A549 (cell line): Measurements from ENCODE around the gene HSPA8. TPM values are rescaled to one million over a fixed set of nuclear protein-coding genes. Genes with fewer than 3 reads are reported as not detected.

Experiments used
- ATAC-seq, 2 experiments: fragments of 200-7000 bp in 1 of 2; fragments of >200 bp in 1 of 2; cut with Nextera tagmentation in 1 of 2; cut with Tn5 transposase in 1 of 2; 3 replicates each; pipeline versions ENCODE4 v1.8.0 to v1.9.1; 2018 to 2020; ENCODE audit warnings: mild to moderate bottlenecking in 1 of 2, moderate library complexity in 1 of 2
- CTCF ChIA-PET: fragments of 300-600 bp; sonication (Branson Sonifier 250); formaldehyde crosslinking; extraction: SDS; loops from one replicate; lab custom pipeline; 2021; ENCODE audit warnings: antibody characterized with exemption, inconsistent platforms; lab: Yijun Ruan, JAX
- POLR2A ChIA-PET: fragments of 350-600 bp; formaldehyde crosslinking; extraction: SDS; loops from one replicate; lab custom pipeline; 2021; ENCODE audit warnings: antibody characterized with exemption, inconsistent platforms; lab: Yijun Ruan, JAX
- DNase-seq, 2 experiments: peaks; one replicate each; pipeline versions ENCODE4 v3.0.0 to v3.0.0-alpha.2; 2011 to 2016; ENCODE audit warnings: low read depth in 1 of 2, low spot score in 1 of 2
- FAIRE-seq: peaks from 2 replicates; lab custom pipeline; 2011; peaks lifted over from hg19 to GRCh38; lab: Jason Lieb, UNC
- H3K27ac ChIP-seq, 2 experiments: fragments of >200 bp; sonication (Bioruptor Twin); formaldehyde crosslinking; 3 replicates each; pipeline ENCODE4 v1.5.1; 2016 to 2017
- H3K4me1 ChIP-seq: fragments of >200 bp; sonication (Bioruptor Twin); formaldehyde crosslinking; 3 replicates; pipeline ENCODE4 v1.6.1; 2016
- H3K4me2 ChIP-seq: fragments of >200 bp; sonication (Bioruptor Twin); formaldehyde crosslinking; 3 replicates; pipeline ENCODE4 v1.6.1; 2016
- H3K4me3 ChIP-seq: fragments of >200 bp; sonication (Bioruptor Twin); formaldehyde crosslinking; 3 replicates; pipeline ENCODE4 v1.5.1; 2016
- H3K9me3 ChIP-seq: fragments of >200 bp; sonication (Bioruptor Twin); formaldehyde crosslinking; 3 replicates; pipeline ENCODE4 v1.6.1; 2016
- BCL3 ChIP-seq: fragments of >200 bp; sonication (Bioruptor Twin); formaldehyde crosslinking; IDR thresholded peaks from 3 replicates; pipeline ENCODE4 v1.6.1; 2016
- BHLHE40 ChIP-seq: IDR thresholded peaks from 2 replicates; pipeline ENCODE4 v1.6.1; 2012; ENCODE audit warnings: low read depth, low read length, inconsistent platforms
- CHD2 ChIP-seq: fragments of 150-350 bp; IDR thresholded peaks from 2 replicates; pipeline ENCODE4 v1.6.1; 2014; ENCODE audit warnings: low read length; ENCODE audit not compliant: partially characterized antibody
- CHD4 ChIP-seq: fragments of 200-600 bp; sonication (generic); IDR thresholded peaks from 2 replicates; pipeline ENCODE4 v1.6.1; 2016; ENCODE audit warnings: antibody characterized with exemption, mild to moderate bottlenecking, borderline replicate concordance
- HDAC2 ChIP-seq: fragments of 200-600 bp; sonication (generic); IDR thresholded peaks from 2 replicates; pipeline ENCODE4 v1.6.1; 2016
- HEYL ChIP-seq: fragments of 250-450 bp; sonication (Bioruptor Pico); IDR thresholded peaks from 2 replicates; pipeline ENCODE4 v1.8.0; 2021; ENCODE audit warnings: mild to moderate bottlenecking, moderate library complexity
- JUNB ChIP-seq: fragments of >200 bp; sonication (Bioruptor Twin); formaldehyde crosslinking; IDR thresholded peaks from 2 replicates; pipeline ENCODE4 v1.6.1; 2016
- NFE2L2 ChIP-seq: fragments of 150-350 bp; conservative IDR thresholded peaks from 2 replicates; pipeline ENCODE4 v1.6.1; 2014; ENCODE audit warnings: low read length
- RAD21 ChIP-seq, 2 experiments: fragments of >200 bp in 1 of 2; sonication (Bioruptor Twin) in 1 of 2; formaldehyde crosslinking in 1 of 2; IDR thresholded peaks in 1 of 2; conservative IDR thresholded peaks in 1 of 2; 2 replicates in 1 of 2; 3 replicates in 1 of 2; pipeline ENCODE4 v1.6.1; 2012 to 2018; ENCODE audit warnings: inconsistent platforms in 1 of 2
- RNF2 ChIP-seq: fragments of 200-600 bp; sonication (generic); IDR thresholded peaks from 2 replicates; pipeline ENCODE4 v1.6.1; 2016; ENCODE audit warnings: low read depth, mild to moderate bottlenecking, antibody characterized with exemption, moderate library complexity, borderline replicate concordance
- SMC3 ChIP-seq: fragments of >200 bp; sonication (Bioruptor Twin); formaldehyde crosslinking; IDR thresholded peaks from 3 replicates; pipeline ENCODE4 v1.6.1; 2018; ENCODE audit warnings: inconsistent platforms
- ZFP36 ChIP-seq: fragments of 450-650 bp; IDR thresholded peaks from 2 replicates; pipeline ENCODE4 v1.6.1; 2014; ENCODE audit warnings: borderline replicate concordance; ENCODE audit not compliant: partially characterized antibody
- WGBS: methylation state at CpG from one replicate; pipeline ENCODE4 v1.1.6; 2017; ENCODE audit errors: missing lambda C conversion rate; 5-methylcytosine and 5-hydroxymethylcytosine counted together
- polyA plus RNA-seq, 4 experiments: library from polyadenylated mRNA; depleted of rRNA in 3 of 4; stranded (reverse); fragments of >200 nt; fragmentation: RNase III in 1 of 4; extraction: RNeasy Plus Mini Kit Qiagen cat#74134 plus additional on column Dnase treatment in 1 of 4; gene quantifications; 2 replicates in 3 of 4; 3 replicates in 1 of 4; pipeline ENCODE4 v1.2.3, GENCODE V29; 2011 to 2017
- TF ChIP-seq, protein P1 (sequence below): fragments of >200 bp; sonication (Bioruptor Twin); formaldehyde crosslinking; IDR thresholded peaks from 3 replicates; pipeline ENCODE4 v1.5.1; 2016
- TF ChIP-seq, protein P2 (sequence below): fragments of 250-450 bp; sonication (Bioruptor Pico); IDR thresholded peaks from 2 replicates; pipeline ENCODE4 v1.5.0; 2021; ENCODE audit warnings: mild to moderate bottlenecking, moderate library complexity, borderline replicate concordance
- TF ChIP-seq, protein P3 (sequence below): fragments of >200 bp; sonication (Bioruptor Twin); formaldehyde crosslinking; IDR thresholded peaks from 2 replicates; pipeline ENCODE4 v1.6.1; 2016

The HSPA8 gene
- polyA plus RNA-seq, 2 of the 4 experiments (the other 2 are of a cell fraction): 1,869 to 2,091 TPM

DNA sequence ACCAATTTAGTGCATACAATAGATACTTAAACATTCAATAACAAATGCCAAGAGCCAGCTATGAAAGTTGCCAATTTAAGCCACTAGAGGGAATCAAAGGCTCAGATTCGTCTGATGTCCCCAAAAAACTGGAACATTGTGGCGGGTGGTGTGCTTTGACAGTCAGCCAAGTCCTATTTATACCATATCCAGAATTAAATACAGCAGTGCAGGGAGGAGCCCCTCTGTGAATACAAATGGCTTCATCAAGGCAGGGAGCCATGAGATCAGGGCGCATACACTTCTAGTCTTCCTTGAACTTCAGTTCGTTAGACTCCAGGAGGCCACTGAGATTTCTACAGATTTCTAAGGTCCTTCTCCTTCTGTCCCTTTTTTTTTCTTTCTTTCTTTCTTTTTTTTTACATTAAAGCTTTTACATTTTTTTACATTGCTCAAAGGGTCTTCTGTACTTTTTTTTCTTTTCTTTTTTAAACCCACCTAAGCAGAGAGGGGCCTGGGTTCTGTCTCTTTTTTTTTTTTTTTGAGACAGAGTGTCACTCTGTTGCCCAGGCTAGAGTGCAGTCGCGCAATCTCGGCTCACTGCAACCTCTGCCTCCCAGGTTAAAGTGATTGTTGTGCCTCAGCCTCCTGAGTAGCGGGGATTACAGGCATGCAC lies 41.5 kb upstream of the HSPA8 start:
- H3K9me3 ChIP-seq: no peaks in the 10 kb centered on the region
- H3K27ac ChIP-seq: no peak overlapping the region
- POLR2A ChIA-PET: interaction anchor here (1.2 to 1.7 kb wide), 2 partner anchors 41 to 144 kb away, joined by 6 to 10 read pairs; partner anchors contain the start of gene HSPA8
- no peak overlapping the region for H3K4me2 ChIP-seq
- TF ChIP-seq SMC3 (peak; percentile 73), RAD21 (conservative IDR thresholded peaks at IDR 0.05 in 1 of 2, IDR thresholded peaks at IDR 0.05 in 1 of 2) (peak; percentile 81 to 83), HEYL (CRISPR knock-in tag) (no peak)
- TF ChIP-seq, protein P1, sequence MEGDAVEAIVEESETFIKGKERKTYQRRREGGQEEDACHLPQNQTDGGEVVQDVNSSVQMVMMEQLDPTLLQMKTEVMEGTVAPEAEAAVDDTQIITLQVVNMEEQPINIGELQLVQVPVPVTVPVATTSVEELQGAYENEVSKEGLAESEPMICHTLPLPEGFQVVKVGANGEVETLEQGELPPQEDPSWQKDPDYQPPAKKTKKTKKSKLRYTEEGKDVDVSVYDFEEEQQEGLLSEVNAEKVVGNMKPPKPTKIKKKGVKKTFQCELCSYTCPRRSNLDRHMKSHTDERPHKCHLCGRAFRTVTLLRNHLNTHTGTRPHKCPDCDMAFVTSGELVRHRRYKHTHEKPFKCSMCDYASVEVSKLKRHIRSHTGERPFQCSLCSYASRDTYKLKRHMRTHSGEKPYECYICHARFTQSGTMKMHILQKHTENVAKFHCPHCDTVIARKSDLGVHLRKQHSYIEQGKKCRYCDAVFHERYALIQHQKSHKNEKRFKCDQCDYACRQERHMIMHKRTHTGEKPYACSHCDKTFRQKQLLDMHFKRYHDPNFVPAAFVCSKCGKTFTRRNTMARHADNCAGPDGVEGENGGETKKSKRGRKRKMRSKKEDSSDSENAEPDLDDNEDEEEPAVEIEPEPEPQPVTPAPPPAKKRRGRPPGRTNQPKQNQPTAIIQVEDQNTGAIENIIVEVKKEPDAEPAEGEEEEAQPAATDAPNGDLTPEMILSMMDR: peak; percentile 69
- FAIRE-seq: no peak
- peak; percentile 26 to 59 for DNase-seq
- CTCF ChIA-PET: interaction anchor here (0.6 to 15.5 kb wide), 41 partner anchors 8 to 450 kb away, joined by 3 to 358 read pairs (median 5); partner anchors contain the start of gene CLMP
- H3K4me1 ChIP-seq: no peaks in the 10 kb centered on the region; the same call in 1 of the 3 replicates
- ATAC-seq: peak; percentile 74 to 84; a peak in 5 of 6 replicates
- WGBS: 62% methylated on average over 8 of the region's 8 CpGs
- no peak overlapping the region for H3K4me3 ChIP-seq

- no peaks in the 10 kb centered on the region for H3K9me3 ChIP-seq
- ChIA-PET CTCF (interaction anchor here (0.6 to 15.5 kb wide), 6 partner anchors 9 to 161 kb away, joined by 3 to 358 read pairs (median 13); no protein-coding TSS in a partner anchor), POLR2A (no interaction called here)
- no peak overlapping the region for H3K27ac ChIP-seq
- no peak for TF ChIP-seq BHLHE40
- TF ChIP-seq ZFP36: no peak
- TF ChIP-seq RAD21 (conservative IDR thresholded peaks at IDR 0.05 in 1 of 2, IDR thresholded peaks at IDR 0.05 in 1 of 2): no peak
- no peak for TF ChIP-seq BCL3
- no peak for TF ChIP-seq SMC3
- no peak for TF ChIP-seq NFE2L2
- TF ChIP-seq HDAC2: no peak
- no peak for TF ChIP-seq CHD4
- TF ChIP-seq JUNB: no peak
- TF ChIP-seq RNF2: no peak
- TF ChIP-seq CHD2: no peak
- TF ChIP-seq, protein P2, sequence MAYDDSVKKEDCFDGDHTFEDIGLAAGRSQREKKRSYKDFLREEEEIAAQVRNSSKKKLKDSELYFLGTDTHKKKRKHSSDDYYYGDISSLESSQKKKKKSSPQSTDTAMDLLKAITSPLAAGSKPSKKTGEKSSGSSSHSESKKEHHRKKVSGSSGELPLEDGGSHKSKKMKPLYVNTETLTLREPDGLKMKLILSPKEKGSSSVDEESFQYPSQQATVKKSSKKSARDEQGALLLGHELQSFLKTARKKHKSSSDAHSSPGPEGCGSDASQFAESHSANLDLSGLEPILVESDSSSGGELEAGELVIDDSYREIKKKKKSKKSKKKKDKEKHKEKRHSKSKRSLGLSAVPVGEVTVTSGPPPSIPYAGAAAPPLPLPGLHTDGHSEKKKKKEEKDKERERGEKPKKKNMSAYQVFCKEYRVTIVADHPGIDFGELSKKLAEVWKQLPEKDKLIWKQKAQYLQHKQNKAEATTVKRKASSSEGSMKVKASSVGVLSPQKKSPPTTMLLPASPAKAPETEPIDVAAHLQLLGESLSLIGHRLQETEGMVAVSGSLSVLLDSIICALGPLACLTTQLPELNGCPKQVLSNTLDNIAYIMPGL (CRISPR knock-in tag): no peak
- TF ChIP-seq, protein P3, sequence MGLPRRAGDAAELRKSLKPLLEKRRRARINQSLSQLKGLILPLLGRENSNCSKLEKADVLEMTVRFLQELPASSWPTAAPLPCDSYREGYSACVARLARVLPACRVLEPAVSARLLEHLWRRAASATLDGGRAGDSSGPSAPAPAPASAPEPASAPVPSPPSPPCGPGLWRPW: no peak
- DNase-seq (no peak), FAIRE-seq (no peak), ATAC-seq (no peak)
- H3K4me1 ChIP-seq: no peaks in the 10 kb centered on the region; the same call in 1 of the 3 replicates
- H3K4me2 ChIP-seq: no peak overlapping the region
- no peak overlapping the region for H3K4me3 ChIP-seq
- 85% methylated on average over 7 of the region's 7 CpGs for WGBS
Measured at GRCh38 chr11:123100379-123101085, 38.6 kb upstream of the HSPA8 start.
